ENCODE data around the gene WNK3.
A peak's percentile ranks its signal among the peaks of the same experiment; 100 is the strongest.
"Not testable (repeated sequence)": the region's sequence is repeated elsewhere in the genome, so short reads cannot be mapped to it uniquely, and the experiment has no call there.

The WNK3 gene

GRCh38 chrX:54357414-54358377 lies at the start of gene WNK3:
TSS of gene WNK3 (minus strand) at chrX:54358046.
- DNase-seq (ENCODE audit: low read depth in 2 of 2) = peak in 1 of 2 donors; percentile 9

- DNase-seq (ENCODE audit: low read depth in 2 of 2) = no peak
Observed at GRCh38 chrX:54407266-54407665, 49.4 kb upstream of the WNK3 start.

- DNase-seq (ENCODE audit: low read depth in 2 of 2) = no peak
Observed at GRCh38 chrX:54397113-54397512, 39.3 kb upstream of the WNK3 start.

- no peak for DNase-seq (ENCODE audit: low read depth in 2 of 2)
Observed at GRCh38 chrX:54386314-54386713, 28.5 kb upstream of the WNK3 start.

- not testable (repeated sequence) for DNase-seq (ENCODE audit: low read depth in 2 of 2)
Observed at GRCh38 chrX:54384661-54385060, 26.8 kb upstream of the WNK3 start.

- no peak for DNase-seq (ENCODE audit: low read depth in 2 of 2)
Observed at GRCh38 chrX:54359408-54359807, 1.6 kb upstream of the WNK3 start.

- DNase-seq (ENCODE audit: low read depth in 2 of 2) = peak; percentile 2 to 3
Observed at GRCh38 chrX:54358424-54359211, 772 bp upstream of the WNK3 start.

- no peak for DNase-seq (ENCODE audit: low read depth in 2 of 2)
Observed at GRCh38 chrX:54352677-54353076, 5.2 kb downstream of the WNK3 start.

- not testable (repeated sequence) for DNase-seq (ENCODE audit: low read depth in 2 of 2)
Observed at GRCh38 chrX:54337383-54337782, 20.5 kb downstream of the WNK3 start.

- DNase-seq (ENCODE audit: low read depth in 2 of 2) = no peak
Observed at GRCh38 chrX:54325077-54325476, 32.8 kb downstream of the WNK3 start.

GRCh38 chrX:54320067-54320466 lies 37.8 kb downstream of the WNK3 start:
- no peak for DNase-seq (ENCODE audit: low read depth in 2 of 2)

- DNase-seq (ENCODE audit: low read depth in 2 of 2) = no peak
Observed at GRCh38 chrX:54306379-54306778, 51.5 kb downstream of the WNK3 start.

- no peak for DNase-seq (ENCODE audit: low read depth in 2 of 2)
Observed at GRCh38 chrX:54301516-54301915, 56.3 kb downstream of the WNK3 start.

- no peak for DNase-seq (ENCODE audit: low read depth in 2 of 2)
Observed at GRCh38 chrX:54294306-54294705, 63.5 kb downstream of the WNK3 start.

- DNase-seq (ENCODE audit: low read depth in 2 of 2) = no peak
Observed at GRCh38 chrX:54292755-54293154, 65.1 kb downstream of the WNK3 start.

- no peak for DNase-seq (ENCODE audit: low read depth in 2 of 2)
Observed at GRCh38 chrX:54291758-54292157, 66.1 kb downstream of the WNK3 start.

- DNase-seq (ENCODE audit: low read depth in 2 of 2) = no peak
Observed at GRCh38 chrX:54288968-54289367, 68.9 kb downstream of the WNK3 start.

GRCh38 chrX:54288277-54288676 lies 69.6 kb downstream of the WNK3 start:
- DNase-seq (ENCODE audit: low read depth in 2 of 2) = no peak

- DNase-seq (ENCODE audit: low read depth in 2 of 2) = no peak
Observed at GRCh38 chrX:54281676-54282075, 76.2 kb downstream of the WNK3 start.

- no peak for DNase-seq (ENCODE audit: low read depth in 2 of 2)
Observed at GRCh38 chrX:54280466-54280865, 77.4 kb downstream of the WNK3 start.

GRCh38 chrX:54271664-54272063 lies 86.2 kb downstream of the WNK3 start:
- DNase-seq (ENCODE audit: low read depth in 2 of 2) = no peak

GRCh38 chrX:54248309-54248708 lies 109.5 kb downstream of the WNK3 start:
- DNase-seq (ENCODE audit: low read depth in 2 of 2) = no peak

GRCh38 chrX:54246866-54247265 lies 111.0 kb downstream of the WNK3 start:
- DNase-seq (ENCODE audit: low read depth in 2 of 2) = no peak

Data from stimulated activated CD8-positive, alpha-beta memory T cell treated with anti-CD3 and anti-CD28 coated beads, Interleukin-7, amount 100 ng/mL, for 1 hour (primary cell).